Natural killer cell (primary cell): ENCODE measurements around the gene MTFP1. TPM values are rescaled to one million over a fixed set of nuclear protein-coding genes. Genes with fewer than 3 reads are reported as not detected.

Experiments used
- ATAC-seq, 3 donors: fragments of 150-1000 bp in 2 of 3; fragments of 200-7000 bp in 1 of 3; cut with Tn5 transposase; 1 replicate in 1 of 3; 2 replicates in 2 of 3; pipeline ENCODE4 v1.10.0; 2021; ENCODE audit warnings: mild to moderate bottlenecking in 2 of 3, moderate library complexity in 2 of 3
- DNase-seq, 2 donors: peaks; one replicate each; pipeline versions ENCODE4 v3.0.0 to v3.0.0-alpha.2; 2013 to 2021; ENCODE audit warnings: mixed read lengths in 1 of 2
- H3K27ac ChIP-seq: one replicate; pipeline ENCODE4 v1.5.1; 2013; ENCODE audit warnings: mild to moderate bottlenecking, low read length
- H3K27me3 ChIP-seq: one replicate; pipeline ENCODE4 v1.6.1; 2013; ENCODE audit warnings: low read length; ENCODE audit not compliant: control insufficient read depth, insufficient read depth
- H3K36me3 ChIP-seq: one replicate; pipeline ENCODE4 v1.6.1; 2013; ENCODE audit warnings: low read length; ENCODE audit not compliant: control insufficient read depth, insufficient read depth
- H3K4me1 ChIP-seq: one replicate; pipeline ENCODE4 v1.6.1; 2013; ENCODE audit warnings: low read length; ENCODE audit not compliant: control insufficient read depth, insufficient read depth
- H3K4me3 ChIP-seq: one replicate; pipeline ENCODE4 v1.5.1; 2013; ENCODE audit warnings: low read length
- H3K9me3 ChIP-seq: one replicate; pipeline ENCODE4 v1.6.1; 2013; ENCODE audit warnings: low read length; ENCODE audit not compliant: control insufficient read depth, insufficient read depth
- H3K27ac Mint-ChIP-seq, 2 donors: one replicate each; pipeline ENCODE4 v1.8.0; 2022; ENCODE audit warnings: mild to moderate bottlenecking in 2 of 2, mixed read lengths in 2 of 2, moderate library complexity in 1 of 2
- H3K27me3 Mint-ChIP-seq, 2 donors: one replicate each; pipeline ENCODE4 v1.8.0; 2022; ENCODE audit warnings: low read depth in 2 of 2, mixed read lengths in 2 of 2
- H3K36me3 Mint-ChIP-seq: one replicate; pipeline ENCODE4 v1.8.0; 2022; ENCODE audit warnings: mixed read lengths
- H3K4me1 Mint-ChIP-seq, 2 donors: one replicate each; pipeline ENCODE4 v1.8.0; 2022; ENCODE audit warnings: mixed read lengths in 2 of 2
- H3K4me3 Mint-ChIP-seq: one replicate; pipeline ENCODE4 v1.8.0; 2022; ENCODE audit warnings: mild to moderate bottlenecking, moderate library complexity, mixed read lengths
- H3K9me3 Mint-ChIP-seq, 2 donors: one replicate each; pipeline ENCODE4 v1.8.0; 2022; ENCODE audit warnings: mixed read lengths in 2 of 2
- CTCF ChIP-seq: fragments of 200-600 bp; IDR thresholded peaks from one replicate; pipeline ENCODE4 v1.8.0; 2022; ENCODE audit warnings: antibody characterized with exemption
- WGBS: methylation state at CpG from one replicate; pipeline ENCODE4 v1.1.7; 2013; ENCODE audit warnings: missing lambda C conversion rate; ENCODE audit not compliant: insufficient coverage; 5-methylcytosine and 5-hydroxymethylcytosine counted together
- intact Hi-C: fragments of 100-400 bp; cut with micrococcal nuclease; formaldehyde crosslinking; loops from one replicate; pipeline ENCODE4 v1.14.2; 2022
- total RNA-seq, 4 donors: library from RNA; stranded (reverse); fragments of 120-200 nt in 1 of 4; gene quantifications; one replicate each; pipeline versions ENCODE4 v1.2.3 to v1.2.4, GENCODE V29; 2013 to 2022

The MTFP1 gene
- total RNA-seq, 3 donors from 2014 or later (not counting 1 experiment from before 2014, with no cell fraction given) = 15.7 to 17.5 (median 17.2) TPM

GRCh38 chr22:30469165-30469564, 43.6 kb downstream of the MTFP1 start:
- Histone ChIP-seq H3K4me1 (peaks cover 15% of the 10 kb centered on the region), H3K9me3 (no peaks in the 10 kb centered on the region), H3K36me3 (no peaks in the 10 kb centered on the region), H3K4me3 (no peak overlapping the region), H3K27ac (no peak overlapping the region), H3K27me3 (peaks cover 3% of the 10 kb centered on the region)
- H3K4me1 Mint-ChIP-seq = peaks cover 8% of the 10 kb centered on the region in 2 donors
- H3K27ac Mint-ChIP-seq = no peak overlapping the region
- H3K27me3 Mint-ChIP-seq = peaks cover 19 to 25% of the 10 kb centered on the region in 2 donors
- WGBS = 72% methylated on average over 2 of the region's 2 CpGs
- H3K9me3 Mint-ChIP-seq = peaks cover 0 to 2% of the 10 kb centered on the region in 2 donors
- DNase-seq (no peak), ATAC-seq (no peak)
- intact Hi-C loops = no loop called here
- no peak for TF ChIP-seq CTCF
- no peaks in the 10 kb centered on the region for H3K36me3 Mint-ChIP-seq
- no peak overlapping the region for H3K4me3 Mint-ChIP-seq

DNA sequence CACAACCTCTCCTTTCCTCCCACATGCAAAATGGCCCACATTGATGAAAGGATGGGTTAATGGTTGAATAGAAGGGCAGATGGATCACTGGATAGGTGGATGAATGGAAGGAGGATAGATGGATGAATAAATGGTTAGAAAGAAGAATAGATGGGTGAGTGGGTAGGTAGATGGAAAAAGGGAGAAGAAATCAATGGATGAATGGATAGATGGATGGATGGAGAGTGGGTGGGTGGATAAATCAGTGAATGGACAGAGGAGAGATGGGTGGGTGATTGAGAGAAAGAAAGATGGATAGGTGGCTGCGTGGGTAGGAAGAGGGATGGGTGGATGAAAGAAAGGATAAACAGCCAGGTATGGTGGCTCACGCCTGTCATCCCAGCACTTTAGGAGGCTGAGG, 45.1 kb downstream of the MTFP1 start:
- WGBS = 95% methylated on average over 2 of the region's 2 CpGs
- Mint-ChIP-seq H3K4me1 (peaks cover 8% of the 10 kb centered on the region in 2 donors), H3K4me3 (no peak overlapping the region), H3K27ac (no peak overlapping the region), H3K9me3 (no peaks in the 10 kb centered on the region), H3K27me3 (peaks cover 14 to 19% of the 10 kb centered on the region in 2 donors), H3K36me3 (no peaks in the 10 kb centered on the region)
- DNase-seq (no peak), ATAC-seq (no peak)
- Histone ChIP-seq H3K4me1 (peaks cover 15% of the 10 kb centered on the region), H3K9me3 (no peaks in the 10 kb centered on the region), H3K36me3 (no peaks in the 10 kb centered on the region), H3K27ac (no peak overlapping the region), H3K4me3 (no peak overlapping the region), H3K27me3 (peaks cover 10% of the 10 kb centered on the region)
- no peak for TF ChIP-seq CTCF
- intact Hi-C loops = no loop called here

DNA sequence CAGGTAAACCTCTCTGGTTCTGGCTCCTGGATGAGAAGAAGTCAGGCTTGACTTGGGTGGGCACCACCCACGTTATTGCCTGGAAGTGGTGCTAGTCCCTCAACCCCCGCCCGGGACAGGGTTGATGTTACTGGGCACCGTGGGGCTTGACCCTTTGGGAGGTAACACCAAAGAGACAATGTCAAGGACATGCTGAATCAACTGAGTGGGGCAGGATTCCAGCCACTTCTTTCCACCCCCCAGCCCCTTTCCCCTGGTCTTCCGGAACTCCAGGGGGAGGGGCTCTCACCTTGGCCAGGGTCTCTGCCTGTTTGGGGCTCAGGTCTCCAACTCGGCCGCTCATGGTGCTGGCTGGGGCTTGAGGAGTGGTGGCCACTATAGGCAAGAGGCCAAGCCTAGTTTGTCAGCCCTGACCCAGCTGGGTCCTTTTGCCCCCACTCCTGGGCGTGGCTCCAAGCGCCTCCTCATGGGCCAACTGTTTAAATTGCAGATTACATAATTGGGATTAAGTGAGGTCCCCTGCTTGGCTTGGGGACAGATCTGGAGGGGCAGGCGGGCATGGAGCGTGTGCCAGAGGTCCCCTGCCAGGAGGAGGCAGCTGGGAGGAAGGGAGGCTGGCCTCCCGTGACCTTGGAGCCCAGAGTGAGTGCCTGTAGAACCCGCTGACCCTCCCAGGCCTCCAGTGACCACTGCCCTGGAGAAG, 46.2 kb downstream of the MTFP1 start, which contains the start of gene SEC14L3:
Gene SEC14L3, minus strand, starts transcription at position 402 of the 703 bp plus-strand sequence. Its CDS starts 59 bp downstream, at position 343.
- Histone ChIP-seq H3K4me1 (peaks cover 15% of the 10 kb centered on the region), H3K27ac (no peak within 1 kb of the TSS), H3K27me3 (peaks cover 10% of the 10 kb centered on the region), H3K36me3 (no peaks in the 10 kb centered on the region), H3K4me3 (no peak within 1 kb of the TSS), H3K9me3 (no peaks in the 10 kb centered on the region)
- no peak for ATAC-seq
- intact Hi-C loops = no loop called here
- H3K4me3 Mint-ChIP-seq = no peak within 1 kb of the TSS
- no peak for DNase-seq
- peak within 1 kb of the TSS; percentile 70 to 74 for H3K27ac Mint-ChIP-seq
- H3K4me1 Mint-ChIP-seq = peaks cover 8% of the 10 kb centered on the region in 2 donors
- peaks cover 7 to 17% of the 10 kb centered on the region in 2 donors for H3K27me3 Mint-ChIP-seq
- TF ChIP-seq CTCF = no peak
- no peaks in the 10 kb centered on the region for H3K9me3 Mint-ChIP-seq
- H3K36me3 Mint-ChIP-seq = no peaks in the 10 kb centered on the region
- WGBS = 81% methylated on average over 13 of the region's 13 CpGs
